GM12878 (cell line): Measurements from ENCODE around the gene CSHL1.

Source experiments
- ASH2L ChIP-seq: fragments of 300-600, 200-600 bp; sonication (generic); IDR thresholded peaks from 2 replicates; pipeline ENCODE4 v1.6.1; 2017; ENCODE audit warnings: low read depth, mild to moderate bottlenecking, borderline replicate concordance
- BCLAF1 ChIP-seq: fragments of 450-650 bp; IDR thresholded peaks from 2 replicates; pipeline ENCODE4 v1.6.1; 2017; ENCODE audit warnings: antibody characterized with exemption, mild to moderate bottlenecking, moderate library complexity
- BHLHE40 ChIP-seq, 2 experiments: fragments of 450-650 bp in 1 of 2; IDR thresholded peaks; 2 replicates each; pipeline ENCODE4 v1.6.1; 2011 to 2017; ENCODE audit warnings: low read depth in 2 of 2, borderline replicate concordance in 1 of 2, improper control_type of control experiment in 1 of 2, low read length in 1 of 2, mild to moderate bottlenecking in 1 of 2
- BMI1 ChIP-seq: fragments of 450-650 bp; IDR thresholded peaks from 2 replicates; pipeline ENCODE4 v1.6.1; 2016; ENCODE audit warnings: mild to moderate bottlenecking, moderate library complexity, borderline replicate concordance
- CEBPZ ChIP-seq: fragments of 150-350 bp; IDR thresholded peaks from 2 replicates; pipeline ENCODE4 v1.6.1; 2016; ENCODE audit warnings: low read depth, low read length
- CTCF ChIP-seq, 3 experiments: IDR thresholded peaks in 2 of 3; conservative IDR thresholded peaks in 1 of 3; 2 replicates each; pipeline ENCODE4 v1.5.1; 2011; ENCODE audit warnings: low read depth in 3 of 3, low read length in 3 of 3, mild to moderate bottlenecking in 3 of 3, control low read depth in 2 of 3, moderate library complexity in 2 of 3, inconsistent platforms in 1 of 3, mixed read lengths in 1 of 3; ENCODE audit not compliant: control insufficient read depth in 2 of 3, insufficient read depth in 1 of 3; ENCODE audit errors: extremely low read depth in 1 of 3
- ELK1 ChIP-seq: IDR thresholded peaks from 2 replicates; pipeline ENCODE4 v1.6.1; 2012; ENCODE audit warnings: low read depth, low read length, improper control_type of control experiment
- EZH2 ChIP-seq: IDR thresholded peaks from 2 replicates; pipeline ENCODE4 v1.6.1; 2012; ENCODE audit warnings: low read depth, mild to moderate bottlenecking, control low read depth, inconsistent platforms, low read length, borderline replicate concordance; ENCODE audit not compliant: control insufficient read depth
- HDGF ChIP-seq: fragments of 450-650 bp; IDR thresholded peaks from 2 replicates; pipeline ENCODE4 v1.6.1; 2016; ENCODE audit warnings: antibody characterized with exemption
- PAX5 ChIP-seq: IDR thresholded peaks from 2 replicates; pipeline ENCODE4 v1.6.1; 2011; ENCODE audit warnings: low read depth, low read length, borderline replicate concordance
- PRDM15 ChIP-seq: fragments of 450-650 bp; formaldehyde crosslinking; IDR thresholded peaks from 2 replicates; pipeline ENCODE4 v1.4.0; 2020; ENCODE audit warnings: mild to moderate bottlenecking, moderate library complexity

GRCh38 chr17:63930951-63931575 is 20.0 kb upstream of the CSHL1 start:
- TF ChIP-seq PAX5 (no peak), CTCF (IDR thresholded peaks at IDR 0.05 in 2 of 3, conservative IDR thresholded peaks at IDR 0.05 in 1 of 3; ENCODE audit: control insufficient read depth in 2 of 3, extremely low read depth in 1 of 3, insufficient read depth in 1 of 3, low read depth in 3 of 3, low read length in 3 of 3) (no peak), BHLHE40 (IDR thresholded peaks at IDR 0.05; ENCODE audit: borderline replicate concordance in 1 of 2, low read depth in 2 of 2, low read length in 1 of 2) (no peak), PRDM15 (CRISPR knock-in tag) (no peak), CEBPZ (no peak), BMI1 (no peak), ASH2L (no peak), ELK1 (no peak), BCLAF1 (no peak), HDGF (no peak), EZH2 (no peak)
